Pancreas (tissue), 10 donors: Measurements from ENCODE around the gene IL1RAPL2. TPM values are rescaled to one million over a fixed set of nuclear protein-coding genes. Genes with fewer than 3 reads are reported as not detected.

Source experiments
- ATAC-seq, 4 donors: fragments of 200-7000 bp; cut with Tn5 transposase; one replicate each; pipeline versions ENCODE4 v1.8.0 to v1.9.1; 2020; ENCODE audit warnings: mild to moderate bottlenecking in 4 of 4, moderate library complexity in 4 of 4
- DNase-seq, 6 donors: peaks; one replicate each; pipeline ENCODE4 v3.0.0-alpha.2; 2020
- FAIRE-seq: peaks from 2 replicates; lab custom pipeline; 2012; peaks lifted over from hg19 to GRCh38; lab: Jason Lieb, UNC
- H3K27ac ChIP-seq, 4 donors: fragments of 200-600 bp; sonication (generic); 1 replicate in 3 of 4; 2 replicates in 1 of 4; pipeline versions ENCODE4 v1.5.0 to v1.8.0; 2020
- H3K27me3 ChIP-seq, 4 donors: fragments of 200-600 bp; one replicate each; pipeline ENCODE4 v1.8.0; 2021
- H3K36me3 ChIP-seq, 3 donors: fragments of 200-600 bp; sonication (generic) in 1 of 3; one replicate each; pipeline versions ENCODE4 v1.5.0 to v1.8.0; 2020 to 2021
- H3K4me1 ChIP-seq, 3 donors: fragments of 200-600 bp; one replicate each; pipeline ENCODE4 v1.8.0; 2021
- H3K4me3 ChIP-seq, 4 donors: fragments of 200-600 bp; sonication (generic) in 2 of 4; one replicate each; pipeline versions ENCODE4 v1.5.0 to v1.8.0; 2020 to 2021
- H3K9me3 ChIP-seq, 4 donors: fragments of 200-600 bp; one replicate each; pipeline ENCODE4 v1.8.0; 2021
- WGBS, 2 donors: extraction: QIAGEN DNeasy Blood & Tissue Kit; methylation state at CpG; one replicate each; pipeline ENCODE4 v1.1.7; 2013; 5-methylcytosine and 5-hydroxymethylcytosine counted together
- intact Hi-C, 3 donors: fragments of 100-400 bp; cut with DNase I; formaldehyde crosslinking; loops; one replicate each; pipeline versions ENCODE4 v1.11.1 to v1.14.2; 2022
- polyA plus RNA-seq, 2 donors: library from polyadenylated mRNA; stranded (reverse); fragments of 200-250 nt; gene quantifications; one replicate each; pipeline ENCODE4 v1.2.3, GENCODE V29; 2013
- total RNA-seq, 6 donors: library from RNA; stranded (reverse); fragmentation: NEBNext Ultra II Directional in 4 of 6; extraction: Animal tissue kit (Norgen Biotek cat#: 25700) in 4 of 6; gene quantifications; one replicate each; pipeline versions ENCODE4 v1.2.1 to v1.2.4, GENCODE V29; 2021 to 2023
- TF ChIP-seq, protein P1 (sequence below), 4 donors: fragments of 200-600 bp; sonication (generic) in 3 of 4; IDR thresholded peaks; one replicate each; pipeline versions ENCODE4 v1.5.0 to v1.8.0; 2021; ENCODE audit warnings: antibody characterized with exemption in 4 of 4
- donor health status: healthy with polysubstance abuse.
- donor health status: DM: no; HTN: no; CAD: no; lungs with moderate emphysema.
- donor health status: DM: no; HTN: no; CAD: no.
- donor health status: control.
- donor health status: control.
- donor health status: Bipolar disorder and iron deficiency.
- donor health status: DM: yes; HTN: yes; CAD: no.
- donor health status: DM: no; HTN: no; CAD: no.
- donor health status: DM: no; HTN: no; CAD: no.
- donor health status: DM: yes; HTN: yes; CAD: no.

IL1RAPL2 gene
- total and polyA plus RNA-seq, 8 donors: 0.09 TPM; not detected in 7

GRCh38 chrX:104681214-104681613 is 115.2 kb downstream of the IL1RAPL2 start:
- intact Hi-C loops: no loop called here
- TF ChIP-seq, protein P1, sequence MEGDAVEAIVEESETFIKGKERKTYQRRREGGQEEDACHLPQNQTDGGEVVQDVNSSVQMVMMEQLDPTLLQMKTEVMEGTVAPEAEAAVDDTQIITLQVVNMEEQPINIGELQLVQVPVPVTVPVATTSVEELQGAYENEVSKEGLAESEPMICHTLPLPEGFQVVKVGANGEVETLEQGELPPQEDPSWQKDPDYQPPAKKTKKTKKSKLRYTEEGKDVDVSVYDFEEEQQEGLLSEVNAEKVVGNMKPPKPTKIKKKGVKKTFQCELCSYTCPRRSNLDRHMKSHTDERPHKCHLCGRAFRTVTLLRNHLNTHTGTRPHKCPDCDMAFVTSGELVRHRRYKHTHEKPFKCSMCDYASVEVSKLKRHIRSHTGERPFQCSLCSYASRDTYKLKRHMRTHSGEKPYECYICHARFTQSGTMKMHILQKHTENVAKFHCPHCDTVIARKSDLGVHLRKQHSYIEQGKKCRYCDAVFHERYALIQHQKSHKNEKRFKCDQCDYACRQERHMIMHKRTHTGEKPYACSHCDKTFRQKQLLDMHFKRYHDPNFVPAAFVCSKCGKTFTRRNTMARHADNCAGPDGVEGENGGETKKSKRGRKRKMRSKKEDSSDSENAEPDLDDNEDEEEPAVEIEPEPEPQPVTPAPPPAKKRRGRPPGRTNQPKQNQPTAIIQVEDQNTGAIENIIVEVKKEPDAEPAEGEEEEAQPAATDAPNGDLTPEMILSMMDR (IDR thresholded peaks at IDR 0.05): no peak
- no peak for DNase-seq
- Histone ChIP-seq H3K36me3 (no peaks in the 10 kb centered on the region), H3K9me3 (no peaks in the 10 kb centered on the region), H3K27ac (no peak overlapping the region), H3K4me3 (no peak overlapping the region), H3K4me1 (no peaks in the 10 kb centered on the region), H3K27me3 (no peaks in the 10 kb centered on the region)
- no peak for ATAC-seq
- 20 to 25% methylated on average over 3 of the region's 3 CpGs for WGBS, 2 donors
- peak; percentile 51 for FAIRE-seq

- H3K27me3 ChIP-seq: no peaks in the 10 kb centered on the region
- FAIRE-seq (no peak), DNase-seq (no peak), ATAC-seq (no peak)
- no peak overlapping the region for H3K4me3 ChIP-seq
- no peaks in the 10 kb centered on the region for H3K4me1 ChIP-seq
- no peaks in the 10 kb centered on the region for H3K36me3 ChIP-seq
- no peak overlapping the region for H3K27ac ChIP-seq
- intact Hi-C loops: no loop called here
- TF ChIP-seq, protein P1 (IDR thresholded peaks at IDR 0.05): no peak
- 48 to 87% methylated on average over 2 of the region's 2 CpGs for WGBS, 2 donors
- H3K9me3 ChIP-seq: no peaks in the 10 kb centered on the region
These were observed 118.1 kb downstream of the IL1RAPL2 start for GRCh38 chrX:104684077-104684476.

GRCh38 chrX:104695593-104695992 is 129.6 kb downstream of the IL1RAPL2 start:
- intact Hi-C loops: no loop called here
- no peaks in the 10 kb centered on the region for H3K4me1 ChIP-seq
- TF ChIP-seq, protein P1 (IDR thresholded peaks at IDR 0.05): no peak
- H3K36me3 ChIP-seq: no peaks in the 10 kb centered on the region
- WGBS, 2 donors: 82 to 84% methylated on average over 9 of the region's 9 CpGs
- no peak for DNase-seq
- H3K4me3 ChIP-seq: no peak overlapping the region
- no peaks in the 10 kb centered on the region for H3K27me3 ChIP-seq
- H3K9me3 ChIP-seq: no peaks in the 10 kb centered on the region
- FAIRE-seq: no peak
- no peak overlapping the region for H3K27ac ChIP-seq
- ATAC-seq: no peak

DNA sequence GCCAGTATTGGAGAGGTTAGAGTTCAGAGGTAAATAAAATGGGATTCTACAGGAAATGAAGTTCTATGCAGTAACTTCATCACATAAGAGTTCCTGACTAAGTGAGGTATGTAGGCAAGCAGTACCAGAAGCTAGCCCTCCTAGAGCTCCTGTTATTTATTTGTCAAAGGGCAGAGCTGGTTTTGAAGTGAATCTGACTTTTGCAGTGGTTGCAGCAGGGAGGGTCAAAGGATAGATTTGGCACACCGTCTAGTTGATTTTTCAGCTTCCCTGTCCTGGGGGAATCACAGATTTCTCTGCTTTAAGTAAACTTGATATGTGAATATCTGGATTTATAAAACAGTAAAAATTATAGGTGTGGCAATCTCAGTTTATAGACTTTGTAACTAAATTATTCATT is 130.7 kb downstream of the IL1RAPL2 start:
- FAIRE-seq (no peak), DNase-seq (no peak), ATAC-seq (no peak)
- intact Hi-C loops: no loop called here
- 28 to 40% methylated on average over 1 of the region's 1 CpG for WGBS, 2 donors
- H3K27me3 ChIP-seq: no peaks in the 10 kb centered on the region
- H3K9me3 ChIP-seq: no peaks in the 10 kb centered on the region
- H3K27ac ChIP-seq: no peak overlapping the region
- H3K4me1 ChIP-seq: no peaks in the 10 kb centered on the region
- no peaks in the 10 kb centered on the region for H3K36me3 ChIP-seq
- TF ChIP-seq, protein P1 (IDR thresholded peaks at IDR 0.05): no peak
- H3K4me3 ChIP-seq: no peak overlapping the region

DNA sequence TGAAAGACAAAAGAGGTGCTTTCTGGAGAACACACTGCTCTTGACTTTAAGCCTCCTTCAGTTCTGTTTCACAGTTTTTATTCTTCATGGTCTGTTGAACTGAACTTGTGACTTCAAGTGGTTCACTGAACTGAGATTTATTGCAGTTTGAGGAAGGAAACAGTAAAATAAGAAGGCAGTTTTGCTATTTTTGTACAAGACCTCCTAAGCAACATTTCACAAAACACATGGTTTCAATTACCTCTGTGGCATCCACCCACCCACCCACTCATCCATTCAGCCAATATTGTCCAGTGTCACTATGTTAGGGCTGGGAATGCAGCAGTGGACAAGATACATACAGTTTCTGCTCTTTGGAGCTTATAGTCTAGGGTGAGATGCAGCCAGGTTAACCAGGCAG is 131.3 kb downstream of the IL1RAPL2 start:
- no peak overlapping the region for H3K27ac ChIP-seq
- TF ChIP-seq, protein P1 (IDR thresholded peaks at IDR 0.05): no peak
- H3K27me3 ChIP-seq: no peaks in the 10 kb centered on the region
- DNase-seq (no peak), FAIRE-seq (no peak), ATAC-seq (no peak)
- no peak overlapping the region for H3K4me3 ChIP-seq
- intact Hi-C loops: no loop called here
- H3K36me3 ChIP-seq: no peaks in the 10 kb centered on the region
- H3K9me3 ChIP-seq: no peaks in the 10 kb centered on the region
- no peaks in the 10 kb centered on the region for H3K4me1 ChIP-seq
